ENCODE measurements around the gene CCL22.
"Not testable (repeated sequence)": the region's sequence is repeated elsewhere in the genome, so short reads cannot be mapped to it uniquely, and the experiment has no call there.

The CCL22 gene

GRCh38 chr16:57392694-57393093 is 34.1 kb downstream of the CCL22 start:
- DNase-seq (ENCODE audit: low read depth in 2 of 2, low spot score in 1 of 2) = no peak

DNA sequence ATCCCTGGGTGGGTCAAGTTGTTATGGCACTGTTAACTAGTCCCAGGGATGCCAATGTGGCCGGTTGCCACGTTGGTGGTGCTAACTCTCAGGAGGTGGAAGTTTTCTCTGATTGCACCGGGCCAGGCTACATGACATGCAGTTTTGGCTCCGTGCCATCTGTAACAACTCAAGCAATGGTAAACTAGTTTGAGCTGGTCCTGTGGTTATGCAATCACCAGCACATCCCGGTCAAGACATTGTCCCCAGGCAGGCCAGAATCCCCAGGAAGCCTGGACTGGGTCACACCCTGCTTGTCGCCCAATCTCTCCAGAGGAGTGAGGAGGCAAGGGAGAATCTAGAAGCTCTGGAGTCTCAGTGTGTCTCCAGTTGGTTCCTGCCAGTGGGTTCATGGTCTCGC is 35.9 kb downstream of the CCL22 start:
- no peak for DNase-seq (ENCODE audit: low read depth in 2 of 2, low spot score in 1 of 2)

- DNase-seq (ENCODE audit: low read depth in 2 of 2, low spot score in 1 of 2) = no peak
Observed at GRCh38 chr16:57395026-57395425, 36.4 kb downstream of the CCL22 start.

GRCh38 chr16:57396786-57397185 is 38.2 kb downstream of the CCL22 start:
- DNase-seq (ENCODE audit: low read depth in 2 of 2, low spot score in 1 of 2) = no peak

DNA sequence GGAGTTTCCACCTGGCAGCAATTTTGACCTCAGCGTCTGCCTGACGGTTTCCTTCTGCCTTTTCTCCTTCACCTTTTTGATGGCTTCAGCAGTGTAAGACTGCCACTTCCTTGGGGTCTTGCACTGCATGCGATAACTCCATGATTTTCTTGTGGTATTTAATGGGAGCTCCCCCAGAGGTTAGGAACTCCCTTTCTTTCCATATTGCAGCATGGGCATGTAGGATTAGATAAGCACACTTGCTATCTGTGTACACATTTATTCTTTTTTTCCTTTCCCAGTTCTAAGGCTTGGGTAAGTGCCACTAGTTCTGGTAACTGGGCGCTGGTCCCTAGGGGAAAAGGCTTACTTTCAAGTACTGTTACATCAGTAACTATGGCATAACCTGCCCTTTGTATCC is 38.9 kb downstream of the CCL22 start:
- DNase-seq (ENCODE audit: low read depth in 2 of 2, low spot score in 1 of 2) = not testable (repeated sequence)

GRCh38 chr16:57401943-57402640 is 43.5 kb downstream of the CCL22 start:
- no peak for DNase-seq (ENCODE audit: low read depth in 2 of 2, low spot score in 1 of 2)

GRCh38 chr16:57403965-57404817 is 45.6 kb downstream of the CCL22 start, which contains the start of gene CCL17:
Gene CCL17 (plus strand): TSS chr16:57404767. CDS start chr16:57413933, 9,166 bp downstream.
- DNase-seq (ENCODE audit: low read depth in 2 of 2, low spot score in 1 of 2) = no peak

DNA sequence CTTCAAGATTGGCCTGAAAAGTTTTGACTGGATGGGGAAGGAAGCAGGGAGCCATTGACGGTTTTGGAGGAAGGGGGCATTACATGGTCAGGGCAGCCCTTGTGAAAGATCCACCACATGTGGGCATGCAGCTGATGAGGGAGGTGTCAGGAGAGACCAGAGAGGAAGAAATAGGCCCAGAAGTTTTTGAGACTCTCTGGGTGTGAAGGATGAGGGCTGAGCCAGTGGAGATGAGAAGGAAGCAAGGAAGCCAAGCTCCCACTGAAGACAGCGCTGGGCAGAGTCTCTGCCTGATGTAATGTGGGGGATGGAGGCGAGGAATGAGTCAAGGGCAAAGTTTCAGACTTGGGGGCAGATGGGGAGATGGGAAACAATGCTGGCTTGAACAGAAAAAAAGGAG is 46.5 kb downstream of the CCL22 start:
- DNase-seq (ENCODE audit: low read depth in 2 of 2, low spot score in 1 of 2) = no peak

GRCh38 chr16:57406881-57407280 is 48.3 kb downstream of the CCL22 start:
- DNase-seq (ENCODE audit: low read depth in 2 of 2, low spot score in 1 of 2) = no peak

GRCh38 chr16:57407521-57408353 is 49.2 kb downstream of the CCL22 start:
- no peak for DNase-seq (ENCODE audit: low read depth in 2 of 2, low spot score in 1 of 2)

DNA sequence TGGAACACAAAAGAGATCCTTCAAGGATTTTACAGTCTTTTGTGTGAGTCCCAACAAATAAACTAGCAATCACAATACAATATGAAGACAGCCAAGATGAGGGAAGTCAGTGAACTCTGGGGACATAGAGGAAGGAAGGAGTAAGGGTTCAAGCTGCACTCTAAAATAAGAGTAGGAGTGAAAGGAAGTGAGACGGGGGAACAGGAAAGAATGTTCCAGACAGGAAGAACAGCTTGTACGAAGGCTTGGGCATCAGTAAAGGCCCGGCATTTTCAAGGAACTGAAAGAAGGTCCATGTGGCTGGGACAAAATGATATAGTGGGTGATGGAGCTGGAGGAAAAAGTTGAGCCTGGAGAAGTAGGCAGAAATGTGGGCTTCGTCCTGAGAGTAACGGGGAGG is 50.5 kb downstream of the CCL22 start:
- no peak for DNase-seq (ENCODE audit: low read depth in 2 of 2, low spot score in 1 of 2)

DNA sequence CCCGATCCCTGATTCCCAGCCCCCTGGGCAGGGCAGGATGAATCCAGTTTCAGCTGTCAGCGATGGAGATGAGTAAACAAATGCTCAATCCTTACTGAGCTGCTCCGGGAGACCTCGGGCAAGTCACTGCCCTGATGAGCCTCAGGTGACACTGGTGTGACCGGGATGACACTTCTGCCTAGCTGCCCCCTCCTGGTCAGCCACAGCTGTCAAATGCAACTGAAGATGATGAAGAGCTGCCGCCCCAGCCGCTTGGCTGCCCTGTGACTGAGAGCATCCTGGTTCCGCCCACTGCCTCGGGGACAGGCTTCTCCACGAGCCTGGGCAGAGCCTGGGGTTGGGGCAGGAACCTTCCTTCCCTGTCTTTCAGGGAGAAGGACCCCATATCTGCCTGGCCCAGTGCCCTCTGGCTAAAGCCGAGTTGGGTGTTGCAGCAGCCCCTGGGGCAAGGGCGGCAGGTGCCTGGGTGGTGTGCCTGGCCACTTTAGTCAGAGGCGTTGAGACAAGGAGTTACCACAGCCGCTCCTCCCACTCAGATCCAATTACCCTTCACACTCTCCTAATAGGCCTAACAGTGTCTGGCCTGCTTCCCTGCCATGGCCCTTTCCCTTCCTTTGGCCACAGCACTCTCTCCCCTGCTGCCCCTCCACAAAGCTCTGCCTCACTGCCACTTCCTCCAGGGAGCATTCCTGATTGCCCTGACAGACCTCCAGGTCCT is 51.4 kb downstream of the CCL22 start:
- DNase-seq (ENCODE audit: low read depth in 2 of 2, low spot score in 1 of 2) = no peak

GRCh38 chr16:57411362-57411976 is 52.9 kb downstream of the CCL22 start:
- DNase-seq (ENCODE audit: low read depth in 2 of 2, low spot score in 1 of 2) = no peak

DNA sequence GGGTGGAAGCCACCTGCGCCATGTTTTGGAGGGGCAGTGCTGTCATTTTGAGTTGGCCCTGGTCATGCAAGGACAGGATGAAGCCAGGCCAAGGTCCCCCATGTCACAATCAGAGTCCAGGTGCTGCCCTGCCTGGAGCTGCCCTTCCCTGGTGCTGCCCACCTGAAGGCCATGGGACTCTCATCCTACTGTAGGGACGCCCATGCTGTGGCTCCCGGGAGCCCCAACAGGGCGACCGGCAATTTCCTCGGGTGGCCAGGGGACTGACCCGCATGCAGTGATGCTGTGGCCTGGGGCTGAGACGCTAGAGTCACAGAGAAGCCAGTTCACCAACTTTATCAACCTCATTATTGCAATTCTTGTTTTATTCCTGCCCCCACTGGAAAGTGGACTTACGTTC is 54.0 kb downstream of the CCL22 start:
- DNase-seq (ENCODE audit: low read depth in 2 of 2, low spot score in 1 of 2) = no peak

- DNase-seq (ENCODE audit: low read depth in 2 of 2, low spot score in 1 of 2) = no peak
Observed at GRCh38 chr16:57413301-57413730, 54.7 kb downstream of the CCL22 start.

- no peak for DNase-seq (ENCODE audit: low read depth in 2 of 2, low spot score in 1 of 2)
Observed at GRCh38 chr16:57413733-57414132, 55.1 kb downstream of the CCL22 start.
